ENCODE data around the gene DOP1B.

- TF ChIP-seq CTCF (IDR thresholded peaks at IDR 0.05) (no peak), REST (IDR thresholded peaks at IDR 0.05; ENCODE audit: insufficient read depth in 1 of 2, low read depth in 2 of 2, low read length in 1 of 2) (no peak), SIN3A (IDR thresholded peaks at IDR 0.05; ENCODE audit: borderline replicate concordance, insufficient read depth, low read depth, low read length) (no peak)
Observed at GRCh38 chr21:36129219-36129618, 27.4 kb upstream of the DOP1B start.
